Thoracic aorta (tissue), 2 donors: ENCODE results near the gene FAM171A1. TPM values are rescaled to one million over a fixed set of nuclear protein-coding genes. Genes with fewer than 3 reads are reported as not detected.

Source experiments
- ATAC-seq: fragments of 150-250 bp; one replicate; pipeline ENCODE4 v1.8.0; 2017; ENCODE audit warnings: low read depth; ENCODE audit not compliant: insufficient number of reproducible peaks, low FRiP score
- DNase-seq: peaks from one replicate; pipeline ENCODE4 v3.0.0-alpha.2; 2020; ENCODE audit warnings: low spot score
- H3K27ac ChIP-seq, 2 donors: fragments of 200-600 bp; sonication (generic); 1 replicate in 1 of 2; 2 replicates in 1 of 2; pipeline ENCODE4 v1.5.1; 2016; ENCODE audit warnings: mild to moderate bottlenecking in 2 of 2, moderate library complexity in 2 of 2
- H3K27me3 ChIP-seq: fragments of 200-600 bp; sonication (generic); replicated peaks from 2 replicates; pipeline ENCODE4 v1.6.0; 2016; ENCODE audit warnings: mild to moderate bottlenecking; ENCODE audit not compliant: insufficient read depth
- H3K36me3 ChIP-seq: fragments of 200-600 bp; sonication (generic); one replicate; pipeline ENCODE4 v1.5.1; 2016
- H3K4me1 ChIP-seq, 2 donors: fragments of 200-600 bp; sonication (generic); 1 replicate in 1 of 2; 2 replicates in 1 of 2; pipeline versions ENCODE4 v1.5.1 to v1.6.0; 2016; ENCODE audit warnings: low read depth in 2 of 2, mild to moderate bottlenecking in 1 of 2; ENCODE audit not compliant: control insufficient read depth in 1 of 2
- H3K4me3 ChIP-seq: fragments of 200-600 bp; sonication (generic); 2 replicates; pipeline ENCODE4 v1.5.1; 2016; ENCODE audit warnings: mild to moderate bottlenecking
- H3K9me3 ChIP-seq: fragments of 200-600 bp; sonication (generic); 2 replicates; pipeline ENCODE4 v1.5.1; 2016
- total RNA-seq, 2 donors: library from RNA; depleted of rRNA; stranded (reverse); fragments of >200 nt; gene quantifications; one replicate each; pipeline versions ENCODE4 v1.1.0 to v1.2.3, GENCODE V29; 2016
- TF ChIP-seq, protein P1 (sequence below): fragments of 200-600 bp; sonication (generic); IDR thresholded peaks from one replicate; pipeline ENCODE4 v1.5.1; 2019; ENCODE audit warnings: antibody characterized with exemption

The FAM171A1 gene
- total RNA-seq, 2 donors from 2014 or later, result 14.8 to 28.7 TPM

GRCh38 chr10:15313047-15313446 is 58.0 kb downstream of the FAM171A1 start:
- no peaks in the 10 kb centered on the region for H3K27me3 ChIP-seq
- peaks cover 0 to 13% of the 10 kb centered on the region in 2 donors for H3K4me1 ChIP-seq
- TF ChIP-seq, protein P1, sequence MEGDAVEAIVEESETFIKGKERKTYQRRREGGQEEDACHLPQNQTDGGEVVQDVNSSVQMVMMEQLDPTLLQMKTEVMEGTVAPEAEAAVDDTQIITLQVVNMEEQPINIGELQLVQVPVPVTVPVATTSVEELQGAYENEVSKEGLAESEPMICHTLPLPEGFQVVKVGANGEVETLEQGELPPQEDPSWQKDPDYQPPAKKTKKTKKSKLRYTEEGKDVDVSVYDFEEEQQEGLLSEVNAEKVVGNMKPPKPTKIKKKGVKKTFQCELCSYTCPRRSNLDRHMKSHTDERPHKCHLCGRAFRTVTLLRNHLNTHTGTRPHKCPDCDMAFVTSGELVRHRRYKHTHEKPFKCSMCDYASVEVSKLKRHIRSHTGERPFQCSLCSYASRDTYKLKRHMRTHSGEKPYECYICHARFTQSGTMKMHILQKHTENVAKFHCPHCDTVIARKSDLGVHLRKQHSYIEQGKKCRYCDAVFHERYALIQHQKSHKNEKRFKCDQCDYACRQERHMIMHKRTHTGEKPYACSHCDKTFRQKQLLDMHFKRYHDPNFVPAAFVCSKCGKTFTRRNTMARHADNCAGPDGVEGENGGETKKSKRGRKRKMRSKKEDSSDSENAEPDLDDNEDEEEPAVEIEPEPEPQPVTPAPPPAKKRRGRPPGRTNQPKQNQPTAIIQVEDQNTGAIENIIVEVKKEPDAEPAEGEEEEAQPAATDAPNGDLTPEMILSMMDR, result no peak
- no peaks in the 10 kb centered on the region for H3K36me3 ChIP-seq
- no peak for DNase-seq
- ATAC-seq, result no peak
- H3K9me3 ChIP-seq, result no peaks in the 10 kb centered on the region
- H3K27ac ChIP-seq, result no peak overlapping the region
- H3K4me3 ChIP-seq, result no peak overlapping the region

GRCh38 chr10:15311569-15312280 is 59.4 kb downstream of the FAM171A1 start:
- no peaks in the 10 kb centered on the region for H3K36me3 ChIP-seq
- H3K27me3 ChIP-seq, result no peaks in the 10 kb centered on the region
- H3K27ac ChIP-seq, result no peak overlapping the region
- H3K4me3 ChIP-seq, result no peak overlapping the region
- H3K4me1 ChIP-seq, result peaks cover 0 to 13% of the 10 kb centered on the region in 2 donors
- DNase-seq (no peak), ATAC-seq (no peak)
- TF ChIP-seq, protein P1, result no peak
- no peaks in the 10 kb centered on the region for H3K9me3 ChIP-seq

DNA sequence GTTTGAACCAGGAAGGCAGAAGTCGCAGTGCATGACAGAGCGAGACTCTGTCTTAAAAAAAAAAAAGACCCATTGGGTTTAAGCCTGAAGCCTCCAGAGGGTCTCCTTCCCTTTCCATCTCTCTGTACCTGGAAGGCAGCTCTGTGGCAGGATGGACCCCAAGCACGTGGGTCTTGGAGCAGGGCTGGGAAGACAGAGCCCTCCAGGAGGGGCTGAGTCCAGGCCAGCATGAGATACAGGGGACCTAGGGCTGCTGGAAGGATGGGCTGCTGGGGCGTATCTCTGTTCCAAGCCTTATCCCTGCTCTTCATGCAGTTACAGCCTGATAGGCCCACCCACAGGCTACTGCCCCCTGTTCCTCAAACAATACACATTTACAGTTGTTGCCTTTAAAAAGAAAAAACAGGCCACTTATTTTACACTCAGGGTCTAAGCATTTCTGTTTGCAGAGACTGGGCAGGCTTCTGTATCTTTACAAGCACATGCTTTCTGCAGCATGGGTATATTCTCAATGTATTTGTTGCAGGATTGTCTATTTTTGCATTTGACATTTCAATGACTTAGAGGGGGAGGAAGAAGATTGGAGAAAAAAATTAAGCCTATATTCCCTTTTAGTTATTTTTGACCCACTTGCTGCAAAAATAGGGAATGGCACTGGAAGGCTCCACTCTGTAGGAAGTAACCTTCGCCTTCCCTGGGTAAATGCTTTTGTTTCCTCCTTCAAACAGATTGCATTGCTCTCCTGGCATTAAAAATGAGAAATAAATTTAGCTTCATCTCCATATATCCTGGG is 60.1 kb downstream of the FAM171A1 start:
- Histone ChIP-seq H3K36me3 (no peaks in the 10 kb centered on the region), H3K9me3 (no peaks in the 10 kb centered on the region), H3K4me1 (peaks cover 0 to 13% of the 10 kb centered on the region in 2 donors), H3K4me3 (no peak overlapping the region), H3K27me3 (no peaks in the 10 kb centered on the region), H3K27ac (no peak overlapping the region)
- ATAC-seq, result no peak
- no peak for DNase-seq
- TF ChIP-seq, protein P1, result no peak

GRCh38 chr10:15309221-15309620 is 61.9 kb downstream of the FAM171A1 start:
- Histone ChIP-seq H3K4me1 (peaks cover 0 to 13% of the 10 kb centered on the region in 2 donors), H3K9me3 (no peaks in the 10 kb centered on the region), H3K36me3 (no peaks in the 10 kb centered on the region), H3K4me3 (no peak overlapping the region), H3K27ac (no peak overlapping the region), H3K27me3 (no peaks in the 10 kb centered on the region)
- DNase-seq (no peak), ATAC-seq (no peak)
- TF ChIP-seq, protein P1, result no peak

GRCh38 chr10:15306735-15307280 is 64.3 kb downstream of the FAM171A1 start:
- Histone ChIP-seq H3K9me3 (no peaks in the 10 kb centered on the region), H3K36me3 (no peaks in the 10 kb centered on the region), H3K4me3 (no peak overlapping the region), H3K4me1 (no peaks in the 10 kb centered on the region), H3K27me3 (no peaks in the 10 kb centered on the region), H3K27ac (no peak overlapping the region)
- TF ChIP-seq, protein P1, result no peak
- DNase-seq, result no peak
- no peak for ATAC-seq
